GM19023 (cell line): ENCODE results near the gene PHF1.
A peak's percentile ranks its signal among the peaks of the same experiment; 100 is the strongest.
"Not testable (repeated sequence)": the region's sequence is repeated elsewhere in the genome, so short reads cannot be mapped to it uniquely, and the experiment has no call there.

Experiments
- ATAC-seq: cut with Tn5 transposase; IDR thresholded peaks from one replicate; pipeline ENCODE4 v1.9.1; 2021; ENCODE audit warnings: mild to moderate bottlenecking, moderate library complexity; ENCODE audit not compliant: unreplicated experiment

The PHF1 gene

GRCh38 chr6:33410711-33411631 lies at the start of gene PHF1:
PHF1 (plus strand) TSS chr6:33411014; CDS start chr6:33412264, 1,250 bp downstream.
- ATAC-seq, result peak; percentile 35

DNA sequence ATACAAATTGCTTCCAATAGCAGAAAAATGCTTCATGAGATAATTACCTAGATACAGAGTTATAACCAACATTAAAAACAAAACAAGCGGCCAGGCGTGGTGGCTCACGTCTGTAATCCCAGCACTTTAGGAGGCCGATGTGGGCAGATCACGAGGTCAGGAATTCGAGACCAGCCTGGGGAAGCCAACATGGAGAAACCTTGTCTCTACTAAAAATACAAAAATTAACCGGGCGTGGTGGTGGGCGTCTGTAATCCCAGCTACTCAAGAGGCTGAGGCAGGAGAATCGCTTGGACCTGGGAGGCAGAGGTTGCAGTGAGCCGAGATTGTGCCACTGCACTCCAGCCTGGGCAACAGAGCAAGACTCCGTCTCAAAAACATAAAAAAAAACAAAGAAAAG lies 47.3 kb upstream of the PHF1 start:
- not testable (repeated sequence) for ATAC-seq

GRCh38 chr6:33364475-33365205 lies 46.2 kb upstream of the PHF1 start:
- not testable (repeated sequence) for ATAC-seq

- ATAC-seq, result not testable (repeated sequence)
These were observed 45.4 kb upstream of the PHF1 start for GRCh38 chr6:33365206-33365971.

GRCh38 chr6:33367009-33367714 lies 43.7 kb upstream of the PHF1 start:
- no peak for ATAC-seq

DNA sequence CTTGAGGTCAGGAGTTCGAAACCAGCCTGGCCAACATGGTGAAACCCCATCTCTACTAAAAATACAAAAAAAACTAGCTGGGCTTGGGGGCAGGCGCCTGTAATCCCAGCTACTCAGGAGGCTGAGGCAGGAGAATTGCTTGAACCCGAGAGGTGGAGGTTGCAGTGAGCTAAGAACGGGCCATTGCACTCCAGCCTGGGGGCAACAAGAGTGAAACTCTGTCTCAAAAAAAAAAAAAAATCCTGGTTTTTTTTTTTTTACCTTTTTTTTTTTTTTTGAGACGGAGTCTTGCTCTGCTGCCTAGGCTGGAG lies 43.1 kb upstream of the PHF1 start:
- ATAC-seq, result not testable (repeated sequence)

- ATAC-seq, result not testable (repeated sequence)
These were observed 38.9 kb upstream of the PHF1 start for GRCh38 chr6:33371901-33372300.

DNA sequence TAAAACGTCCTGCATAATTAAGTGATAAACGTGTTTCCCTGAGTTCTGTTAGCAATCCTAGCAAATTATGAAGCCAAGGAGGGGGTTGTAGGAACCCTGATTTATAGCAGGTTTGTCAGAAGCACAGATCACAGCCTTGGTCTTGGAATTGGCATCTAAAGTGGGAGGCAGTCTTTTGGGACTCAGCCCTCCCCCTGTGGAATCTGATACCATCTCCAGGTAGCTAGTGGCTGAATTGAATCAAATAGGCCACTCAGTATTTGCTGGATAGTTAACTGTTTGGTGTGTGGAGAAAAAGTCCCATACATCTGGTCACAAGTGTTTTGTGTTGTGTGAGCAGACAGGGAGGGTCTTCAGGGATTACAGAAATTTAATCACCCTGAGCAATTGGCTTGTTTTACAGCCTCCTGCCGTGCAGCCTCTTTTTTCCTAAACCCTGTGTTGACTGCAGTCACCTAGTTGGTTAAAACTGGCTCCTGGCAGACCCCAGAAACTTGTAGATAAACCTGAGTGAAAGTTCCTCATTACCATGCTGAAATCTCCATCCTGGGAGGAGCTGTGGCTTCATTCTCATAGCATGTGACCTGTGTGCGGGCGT lies 38.2 kb upstream of the PHF1 start:
- no peak for ATAC-seq

DNA sequence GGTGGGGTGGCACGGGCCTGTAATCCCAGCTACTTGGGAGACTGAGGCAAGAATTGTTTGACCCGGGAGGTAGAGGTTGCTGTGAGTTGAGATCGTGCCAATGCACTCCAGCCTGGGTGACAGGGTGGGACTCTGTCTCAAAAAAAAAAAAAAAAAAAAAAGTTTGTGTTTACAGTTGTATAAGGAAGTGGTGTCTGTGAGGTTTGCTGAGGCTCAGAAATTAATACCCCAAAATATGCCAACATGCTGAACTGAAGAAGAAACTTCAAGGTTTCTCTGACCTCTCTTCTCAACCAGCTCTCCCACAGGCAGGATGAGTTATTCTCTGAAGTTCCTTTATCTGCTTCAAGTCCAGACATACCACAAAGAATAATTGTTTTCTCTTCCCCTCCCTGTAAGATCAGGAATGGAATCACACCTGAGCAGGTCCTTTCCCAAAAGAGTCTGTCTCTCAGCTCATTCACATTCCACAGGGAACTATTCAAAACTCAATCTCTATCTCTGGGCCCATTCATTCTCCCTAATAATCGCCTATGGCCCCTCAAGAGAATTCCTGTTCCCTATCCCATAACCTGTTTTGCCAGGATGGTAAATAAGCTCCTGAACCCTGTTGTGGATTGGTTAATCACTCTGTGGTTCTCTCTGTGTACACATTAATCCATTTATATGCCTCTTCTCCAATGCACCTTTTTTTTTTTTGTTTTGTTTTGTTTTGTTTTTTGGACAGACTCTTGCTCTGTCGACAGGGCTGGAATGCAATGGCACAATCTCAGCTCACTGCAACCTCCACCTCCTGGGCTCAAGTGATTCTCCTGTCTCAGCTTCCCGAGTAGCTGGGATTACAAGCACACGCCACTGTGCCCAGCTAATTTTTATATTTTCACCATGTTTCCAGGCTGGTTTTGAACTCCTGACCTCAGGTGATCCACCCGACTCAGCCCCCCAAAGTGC lies 36.6 kb upstream of the PHF1 start:
- ATAC-seq, result no peak

DNA sequence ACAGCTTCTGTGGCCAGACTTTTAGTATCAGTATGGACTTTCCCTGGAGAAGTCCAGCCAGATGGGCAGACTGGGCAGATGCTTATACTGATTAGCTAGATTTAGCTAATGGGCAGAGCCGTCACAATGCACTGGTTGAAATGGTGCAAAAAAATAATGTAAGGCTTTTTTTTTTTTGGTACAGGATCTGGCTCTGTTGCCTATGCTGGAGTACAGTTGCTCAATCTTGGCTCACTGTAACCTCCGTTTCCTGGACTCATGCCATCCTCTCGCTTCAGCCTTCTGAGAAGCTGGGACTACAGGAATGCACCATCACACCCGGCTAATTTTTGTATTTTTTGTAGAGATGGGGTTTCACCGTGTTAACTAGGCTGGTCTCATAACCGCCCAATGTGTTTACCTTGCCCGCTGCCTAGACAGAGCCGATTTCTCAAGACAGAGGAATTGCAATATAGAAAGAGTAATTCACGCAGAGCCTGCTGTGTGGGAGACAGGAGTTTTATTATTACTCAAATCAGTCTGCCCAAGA lies 35.6 kb upstream of the PHF1 start:
- no peak for ATAC-seq

- no peak for ATAC-seq
These were observed 33.6 kb upstream of the PHF1 start for GRCh38 chr6:33377171-33377570.

DNA sequence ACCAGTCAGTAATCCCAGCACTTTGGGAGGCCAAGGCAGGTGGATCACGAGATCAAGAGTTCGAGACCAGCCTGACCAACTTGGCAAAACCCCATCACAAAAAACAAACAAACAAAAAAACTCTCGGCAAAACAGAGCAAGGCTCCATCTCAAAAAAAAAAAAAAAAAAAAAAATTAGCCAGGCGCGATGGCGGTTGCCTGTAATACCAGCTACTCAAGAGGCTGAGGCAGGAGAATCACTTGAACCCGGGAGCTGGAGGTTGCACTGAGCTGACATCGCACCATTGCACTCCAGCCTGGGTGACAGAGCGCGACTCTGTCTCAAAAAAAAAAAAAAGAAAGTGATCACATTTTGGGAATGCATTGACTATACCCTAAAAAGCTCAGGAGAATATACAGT lies 31.6 kb upstream of the PHF1 start:
- ATAC-seq, result not testable (repeated sequence)

DNA sequence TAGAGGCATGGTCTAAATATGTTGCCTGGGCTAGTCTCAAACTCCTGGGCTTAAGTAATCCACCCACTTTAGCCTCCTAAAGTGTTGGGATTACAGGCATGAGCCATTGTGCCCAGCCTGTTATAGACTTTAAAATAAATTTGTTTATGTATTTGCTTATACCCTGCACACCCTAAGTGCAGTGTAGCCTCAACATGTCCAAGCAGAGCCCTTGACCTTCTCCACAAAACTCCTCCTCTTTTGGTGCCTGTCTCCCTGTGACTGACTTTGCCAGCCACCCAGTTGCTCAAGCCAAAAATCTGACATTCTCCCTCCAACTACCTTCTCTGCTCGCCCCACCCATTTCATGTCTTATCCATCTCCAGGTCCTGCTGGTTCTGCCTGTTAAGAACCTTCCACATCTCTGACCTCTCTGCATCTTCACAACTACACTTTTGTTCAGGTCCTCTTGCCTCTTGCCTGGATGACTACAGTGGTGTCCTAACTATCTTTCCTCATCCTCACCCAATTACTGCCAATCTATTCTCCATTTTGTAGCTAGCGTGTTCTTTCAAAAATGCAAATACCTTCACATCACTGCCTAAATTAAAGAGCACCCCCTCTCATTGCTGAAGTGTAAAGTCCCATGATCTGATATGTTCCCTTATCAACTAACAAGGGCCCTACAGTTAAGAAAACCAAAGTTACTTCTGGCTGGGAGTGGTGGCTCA lies 30.4 kb upstream of the PHF1 start:
- no peak for ATAC-seq

DNA sequence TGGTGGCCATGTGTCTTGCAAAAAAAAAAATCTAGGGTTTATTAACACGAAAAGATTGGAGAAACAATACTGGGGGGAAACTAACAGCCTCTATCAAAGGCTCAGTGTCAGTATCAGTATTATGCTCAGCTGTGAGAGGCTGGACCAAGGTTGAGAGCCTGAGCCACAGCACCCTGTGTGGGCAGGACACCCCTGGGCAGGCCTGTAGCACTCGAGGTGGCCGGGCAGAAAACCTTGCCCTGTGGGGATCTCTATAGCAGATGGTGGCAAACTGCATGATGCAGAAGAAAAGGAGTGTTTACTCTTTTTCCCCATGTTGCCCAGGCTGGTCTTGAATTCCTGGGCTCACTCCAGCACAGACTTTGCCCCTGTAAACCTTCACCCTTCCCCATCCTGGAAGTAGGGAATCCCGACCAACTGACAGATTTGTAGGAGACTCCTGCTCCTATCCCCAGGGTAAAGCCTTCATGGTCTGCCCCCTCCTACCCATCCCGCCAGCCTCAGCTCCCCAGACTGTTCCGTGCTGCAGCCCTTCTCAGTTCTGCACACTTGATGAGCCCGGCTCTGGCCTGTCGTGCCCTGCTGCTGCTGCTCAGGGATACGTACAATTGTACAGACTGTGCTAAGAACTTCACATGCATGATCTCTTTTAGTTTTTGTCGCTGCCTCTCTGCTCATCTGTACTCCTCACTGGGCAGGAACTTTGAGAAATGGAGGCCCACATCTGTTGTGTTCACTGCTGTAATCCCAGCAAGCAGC lies 27.2 kb upstream of the PHF1 start:
- ATAC-seq, result no peak

- ATAC-seq, result no peak
These were observed 26.2 kb upstream of the PHF1 start for GRCh38 chr6:33384581-33385020.

DNA sequence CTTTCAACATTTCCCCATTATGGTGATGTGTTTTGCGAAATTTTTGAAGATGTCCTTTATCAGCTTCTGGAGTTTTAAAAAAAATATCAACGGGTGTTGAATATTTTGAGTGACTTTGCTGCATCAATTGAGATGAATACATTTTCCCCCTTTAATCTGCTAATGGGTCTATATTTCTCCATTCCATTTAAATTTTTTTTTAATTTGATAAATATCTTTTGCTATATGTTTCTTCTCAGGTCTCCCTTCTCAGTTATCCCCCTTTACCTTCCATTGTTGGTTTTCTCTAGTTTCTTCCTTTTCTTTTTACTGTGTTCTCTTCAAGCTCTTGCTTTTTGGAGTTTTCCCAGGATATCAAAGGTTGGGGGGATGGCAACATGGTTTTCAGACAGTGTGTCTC lies 20.6 kb upstream of the PHF1 start:
- no peak for ATAC-seq

DNA sequence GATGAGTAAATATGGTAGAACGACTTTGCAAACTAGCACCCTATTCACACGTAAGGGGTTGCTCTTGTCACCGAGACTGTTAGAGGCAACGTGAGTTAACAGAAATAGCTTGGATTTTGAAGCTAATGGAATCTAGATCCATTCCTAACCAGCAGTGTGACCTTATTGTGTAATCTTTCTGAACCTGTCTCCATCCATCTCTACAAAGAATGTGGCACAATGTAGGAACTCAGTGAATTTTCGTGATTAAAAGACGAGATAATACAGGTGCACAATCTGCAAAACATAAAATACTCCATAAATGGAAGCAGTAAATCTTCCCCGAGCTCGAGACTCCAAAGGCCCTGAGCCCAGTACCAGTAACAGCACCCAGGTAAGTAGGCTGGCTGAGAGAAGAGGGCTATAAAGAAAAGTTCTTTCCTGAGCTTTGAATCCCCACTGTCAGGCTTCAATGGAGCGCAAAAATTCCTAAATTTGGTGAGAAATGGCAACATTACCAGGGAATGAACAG lies 20.0 kb upstream of the PHF1 start:
- no peak for ATAC-seq
